Measurements from ENCODE around the gene MYRF.
A peak's percentile ranks its signal among the peaks of the same experiment; 100 is the strongest.

The MYRF gene

GRCh38 chr11:61826930-61827570, 74.6 kb downstream of the MYRF start:
- peak in 7 of 42 donors; percentile 15 to 55 (median 35) for DNase-seq
- intact Hi-C loops (cut with DNase I), result no loop called here

- DNase-seq, result peak; percentile 83 to 98 (median 94)
- intact Hi-C loops (cut with DNase I), result no loop called here
Observed at GRCh38 chr11:61827571-61828378, 75.3 kb downstream of the MYRF start, which contains the start of gene FADS2. Gene FADS2 (plus strand): TSS chr11:61828300. CDS start chr11:61828391, 91 bp downstream.

GRCh38 chr11:61828379-61828628, 75.9 kb downstream of the MYRF start:
- intact Hi-C loops (cut with DNase I), result no loop called here

GRCh38 chr11:61828629-61829407, 76.4 kb downstream of the MYRF start:
- intact Hi-C loops (cut with DNase I), result no loop called here

More at GRCh38 chr11:61828379-61828628, 75.9 kb downstream of the MYRF start:
- DNase-seq, result peak in 1 of 42 donors; percentile 49

GRCh38 chr11:61829806-61830205, 77.4 kb downstream of the MYRF start:
- intact Hi-C loops (cut with DNase I), result no loop called here
- DNase-seq, result no peak

More at GRCh38 chr11:61828629-61829407, 76.4 kb downstream of the MYRF start:
- peak in 35 of 42 donors; percentile 14 to 72 (median 42) for DNase-seq

GRCh38 chr11:61830237-61831105, 78.0 kb downstream of the MYRF start:
- intact Hi-C loops (cut with DNase I), result no loop called here
- no peak for DNase-seq

- intact Hi-C loops (cut with DNase I), result no loop called here
- no peak for DNase-seq
Observed at GRCh38 chr11:61832207-61832606, 79.8 kb downstream of the MYRF start.

- DNase-seq, result no peak
- intact Hi-C loops (cut with DNase I), result no loop called here
Observed at GRCh38 chr11:61832754-61833153, 80.3 kb downstream of the MYRF start.

GRCh38 chr11:61833471-61833870, 81.0 kb downstream of the MYRF start:
- DNase-seq, result no peak
- intact Hi-C loops (cut with DNase I), result no loop called here

- intact Hi-C loops (cut with DNase I), result no loop called here
- no peak for DNase-seq
Observed at GRCh38 chr11:61833926-61834277, 81.5 kb downstream of the MYRF start.

GRCh38 chr11:61834278-61835048, 82.0 kb downstream of the MYRF start:
- DNase-seq, result peak in 17 of 42 donors; percentile 20 to 68 (median 38)
- intact Hi-C loops (cut with DNase I), result no loop called here

- DNase-seq, result no peak
- intact Hi-C loops (cut with DNase I), result no loop called here
Observed at GRCh38 chr11:61836193-61836592, 83.8 kb downstream of the MYRF start.

- no peak for DNase-seq
- intact Hi-C loops (cut with DNase I), result no loop called here
Observed at GRCh38 chr11:61837411-61838005, 85.1 kb downstream of the MYRF start.
